SK-N-SH (cell line): ENCODE measurements around the gene TMEM190.

Experiments
- EP300 ChIP-seq, 2 experiments: IDR thresholded peaks; 2 replicates each; pipeline versions ENCODE4 v1.4.0 to v1.6.1; 2012; ENCODE audit warnings: borderline replicate concordance in 1 of 2, low read depth in 1 of 2, low read length in 1 of 2
- EZH2phosphoT487 ChIP-seq: fragments of 200-600 bp; sonication (generic); IDR thresholded peaks from 2 replicates; pipeline ENCODE4 v1.6.1; 2017; ENCODE audit warnings: low read depth, mixed run types, mild to moderate bottlenecking, antibody characterized with exemption, moderate library complexity, borderline replicate concordance
- MAX ChIP-seq: IDR thresholded peaks from 2 replicates; pipeline ENCODE4 v1.4.0; 2012; ENCODE audit warnings: low read depth
- MXI1 ChIP-seq: IDR thresholded peaks from 2 replicates; pipeline ENCODE4 v1.6.1; 2012; ENCODE audit warnings: mild to moderate bottlenecking, low read depth, low read length, improper control_type of control experiment
- NRF1 ChIP-seq: IDR thresholded peaks from 2 replicates; pipeline ENCODE4 v1.6.1; 2012; ENCODE audit warnings: low read depth, mild to moderate bottlenecking, low read length
- PBX3 ChIP-seq: IDR thresholded peaks from 2 replicates; pipeline ENCODE4; 2012
- POLR2AphosphoS5 ChIP-seq: IDR thresholded peaks from 2 replicates; pipeline ENCODE4 v1.6.1; 2012; ENCODE audit warnings: low read depth, low read length
- RXRA ChIP-seq: IDR thresholded peaks from 2 replicates; pipeline ENCODE4 v1.4.0; 2012; ENCODE audit warnings: low read depth, mild to moderate bottlenecking, borderline replicate concordance
- SMC3 ChIP-seq: IDR thresholded peaks from 2 replicates; pipeline ENCODE4 v1.6.1; 2012; ENCODE audit warnings: low read depth, low read length, improper control_type of control experiment
- USF1 ChIP-seq: IDR thresholded peaks from 2 replicates; pipeline ENCODE4 v1.4.0; 2012; ENCODE audit warnings: low read depth, borderline replicate concordance
- USF2 ChIP-seq: fragments of 150-350 bp; IDR thresholded peaks from 2 replicates; pipeline ENCODE4 v1.6.1; 2017; ENCODE audit warnings: antibody characterized with exemption, low read length, low read depth, borderline replicate concordance
- YY1 ChIP-seq: IDR thresholded peaks from 2 replicates; pipeline ENCODE4 v1.4.0; 2012; ENCODE audit warnings: low read depth, mild to moderate bottlenecking
- TF ChIP-seq, protein P1 (sequence below): fragments of 200-600 bp; sonication (generic); IDR thresholded peaks from 2 replicates; pipeline ENCODE4 v1.6.1; 2017; ENCODE audit warnings: antibody characterized with exemption, mild to moderate bottlenecking, moderate library complexity
- TF ChIP-seq, protein P2 (sequence below): IDR thresholded peaks from 2 replicates; pipeline ENCODE4 v1.6.1; 2012; ENCODE audit warnings: mild to moderate bottlenecking, low read depth, low read length, moderate library complexity

- TF ChIP-seq PBX3 (no peak), YY1 (no peak), EZH2phosphoT487 (no peak), SMC3 (no peak), MAX (no peak), MXI1 (no peak), USF2 (no peak), USF1 (no peak), POLR2AphosphoS5 (no peak), NRF1 (no peak), RXRA (no peak), EP300 (IDR thresholded peaks at IDR 0.05; ENCODE audit: borderline replicate concordance in 1 of 2, low read depth in 1 of 2, low read length in 1 of 2) (no peak)
- TF ChIP-seq, protein P1, sequence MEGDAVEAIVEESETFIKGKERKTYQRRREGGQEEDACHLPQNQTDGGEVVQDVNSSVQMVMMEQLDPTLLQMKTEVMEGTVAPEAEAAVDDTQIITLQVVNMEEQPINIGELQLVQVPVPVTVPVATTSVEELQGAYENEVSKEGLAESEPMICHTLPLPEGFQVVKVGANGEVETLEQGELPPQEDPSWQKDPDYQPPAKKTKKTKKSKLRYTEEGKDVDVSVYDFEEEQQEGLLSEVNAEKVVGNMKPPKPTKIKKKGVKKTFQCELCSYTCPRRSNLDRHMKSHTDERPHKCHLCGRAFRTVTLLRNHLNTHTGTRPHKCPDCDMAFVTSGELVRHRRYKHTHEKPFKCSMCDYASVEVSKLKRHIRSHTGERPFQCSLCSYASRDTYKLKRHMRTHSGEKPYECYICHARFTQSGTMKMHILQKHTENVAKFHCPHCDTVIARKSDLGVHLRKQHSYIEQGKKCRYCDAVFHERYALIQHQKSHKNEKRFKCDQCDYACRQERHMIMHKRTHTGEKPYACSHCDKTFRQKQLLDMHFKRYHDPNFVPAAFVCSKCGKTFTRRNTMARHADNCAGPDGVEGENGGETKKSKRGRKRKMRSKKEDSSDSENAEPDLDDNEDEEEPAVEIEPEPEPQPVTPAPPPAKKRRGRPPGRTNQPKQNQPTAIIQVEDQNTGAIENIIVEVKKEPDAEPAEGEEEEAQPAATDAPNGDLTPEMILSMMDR: no peak
- TF ChIP-seq, protein P2, sequence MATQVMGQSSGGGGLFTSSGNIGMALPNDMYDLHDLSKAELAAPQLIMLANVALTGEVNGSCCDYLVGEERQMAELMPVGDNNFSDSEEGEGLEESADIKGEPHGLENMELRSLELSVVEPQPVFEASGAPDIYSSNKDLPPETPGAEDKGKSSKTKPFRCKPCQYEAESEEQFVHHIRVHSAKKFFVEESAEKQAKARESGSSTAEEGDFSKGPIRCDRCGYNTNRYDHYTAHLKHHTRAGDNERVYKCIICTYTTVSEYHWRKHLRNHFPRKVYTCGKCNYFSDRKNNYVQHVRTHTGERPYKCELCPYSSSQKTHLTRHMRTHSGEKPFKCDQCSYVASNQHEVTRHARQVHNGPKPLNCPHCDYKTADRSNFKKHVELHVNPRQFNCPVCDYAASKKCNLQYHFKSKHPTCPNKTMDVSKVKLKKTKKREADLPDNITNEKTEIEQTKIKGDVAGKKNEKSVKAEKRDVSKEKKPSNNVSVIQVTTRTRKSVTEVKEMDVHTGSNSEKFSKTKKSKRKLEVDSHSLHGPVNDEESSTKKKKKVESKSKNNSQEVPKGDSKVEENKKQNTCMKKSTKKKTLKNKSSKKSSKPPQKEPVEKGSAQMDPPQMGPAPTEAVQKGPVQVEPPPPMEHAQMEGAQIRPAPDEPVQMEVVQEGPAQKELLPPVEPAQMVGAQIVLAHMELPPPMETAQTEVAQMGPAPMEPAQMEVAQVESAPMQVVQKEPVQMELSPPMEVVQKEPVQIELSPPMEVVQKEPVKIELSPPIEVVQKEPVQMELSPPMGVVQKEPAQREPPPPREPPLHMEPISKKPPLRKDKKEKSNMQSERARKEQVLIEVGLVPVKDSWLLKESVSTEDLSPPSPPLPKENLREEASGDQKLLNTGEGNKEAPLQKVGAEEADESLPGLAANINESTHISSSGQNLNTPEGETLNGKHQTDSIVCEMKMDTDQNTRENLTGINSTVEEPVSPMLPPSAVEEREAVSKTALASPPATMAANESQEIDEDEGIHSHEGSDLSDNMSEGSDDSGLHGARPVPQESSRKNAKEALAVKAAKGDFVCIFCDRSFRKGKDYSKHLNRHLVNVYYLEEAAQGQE: no peak
Observed at GRCh38 chr19:55360902-55361301, 15.7 kb upstream of the TMEM190 start.
